Measurements from ENCODE around the gene FAM76A. TPM values are rescaled to one million over a fixed set of nuclear protein-coding genes. Genes with fewer than 3 reads are reported as not detected.
"Not testable (repeated sequence)": the region's sequence is repeated elsewhere in the genome, so short reads cannot be mapped to it uniquely, and the experiment has no call there.

Gene FAM76A
- total and polyA plus RNA-seq, 7 experiments from 2014 or later, result 9.0 to 25.2 (median 17.4) TPM

- no peaks in the 10 kb centered on the region for H3K27me3 Mint-ChIP-seq
- H3K9me3 ChIP-seq (ENCODE audit: control insufficient read depth in 2 of 3, low read length in 3 of 3), result no peaks in the 10 kb centered on the region
- peaks cover 0 to 5% (median 0%) of the 10 kb centered on the region in 3 experiments for H3K36me3 ChIP-seq (ENCODE audit: control insufficient read depth in 2 of 3, insufficient read depth in 3 of 3, low read length in 3 of 3)
- H3K4me1 ChIP-seq (ENCODE audit: control insufficient read depth in 2 of 2, insufficient read depth in 2 of 2, low read length in 2 of 2), result peaks cover 10 to 13% of the 10 kb centered on the region in 2 donors
- DNase-seq (peak; percentile 97 to 100 (median 98)), ATAC-seq (peak; percentile 96)
- H3K36me3 Mint-ChIP-seq, result peaks cover 0 to 10% (median 6%) of the 10 kb centered on the region in 5 donors
- H3K27me3 ChIP-seq (ENCODE audit: control insufficient read depth in 2 of 2, insufficient read depth in 2 of 2, low read length in 2 of 2), result no peaks in the 10 kb centered on the region
- intact Hi-C loops (cut with micrococcal nuclease), result loop anchor here (1.0 to 10.0 kb wide), 10 partner anchors 48 to 896 kb away; partner anchors contain the start of genes FAM76A (in 2 of the 2), IFI6 (in 2 of the 2), PPP1R8 (in 2 of the 2) and AHDC1 (in 1 of the 2)
- ChIA-PET CTCF (interaction anchor here (0.5 to 1.6 kb wide), 10 partner anchors 8 to 384 kb away, joined by 3 to 8 read pairs (median 3); partner anchors contain the start of gene PPP1R8), POLR2A (interaction anchor here (0.5 to 2.0 kb wide), 11 partner anchors 9 to 1409 kb away, joined by 3 to 13 read pairs (median 4); partner anchors contain the start of genes FAM76A, IFI6, PPP1R8 and SRSF4)
- peak within 1 kb of the TSS; percentile 84 to 97 (median 94) for H3K4me3 Mint-ChIP-seq
- H3K4me3 ChIP-seq (ENCODE audit: low read length), result peak within 1 kb of the TSS; percentile 97
- H3K9me3 Mint-ChIP-seq, result peaks cover 0 to 1% (median 0%) of the 10 kb centered on the region in 11 donors
- H3K4me1 Mint-ChIP-seq, result peaks cover 26 to 43% (median 37%) of the 10 kb centered on the region in 7 donors
- peak within 1 kb of the TSS; percentile 90 to 99 (median 96) for H3K27ac Mint-ChIP-seq
- H3K27ac ChIP-seq (ENCODE audit: low read depth, low read length), result peak within 1 kb of the TSS; percentile 94
Measured at GRCh38 chr1:27772932-27773825, 47.4 kb downstream of the FAM76A start, which contains the start of gene STX12. Gene STX12, plus strand, starts transcription at chr1:27773219. Its CDS starts 89 bp downstream, at chr1:27773308.

DNA sequence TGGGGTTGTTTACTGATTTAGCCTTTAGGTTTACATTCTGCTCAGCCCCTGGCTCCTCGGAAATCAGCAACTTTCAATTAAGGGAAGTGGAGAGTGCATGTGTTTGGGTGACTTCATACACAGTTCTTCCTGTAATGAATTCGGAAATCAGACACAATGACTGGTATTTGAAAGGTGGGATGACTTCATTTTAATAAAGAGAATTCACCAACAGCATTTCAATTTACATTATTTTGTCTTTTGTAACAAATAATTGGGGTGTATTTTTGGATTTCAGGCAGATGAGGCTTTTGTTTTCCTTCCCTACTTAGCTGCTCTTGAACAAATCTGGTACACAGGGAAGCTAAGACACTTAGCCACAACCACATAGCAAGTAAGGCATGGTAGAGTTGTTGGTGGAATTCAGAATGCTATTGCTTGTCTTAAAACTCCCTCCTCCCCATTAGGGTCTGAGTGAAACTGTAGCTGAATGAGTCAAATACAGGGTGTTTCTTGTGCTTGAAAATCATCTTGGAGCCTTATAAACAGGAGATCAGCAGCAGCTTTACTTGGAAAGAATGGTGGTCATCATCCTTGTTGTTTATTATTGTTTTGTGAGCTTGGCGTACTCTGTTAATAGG is 48.2 kb downstream of the FAM76A start:
- intact Hi-C loops (cut with micrococcal nuclease), result loop anchor here (1.0 to 10.0 kb wide), 9 partner anchors 49 to 895 kb away; partner anchors contain the start of genes FAM76A (in 2 of the 2), IFI6 (in 2 of the 2), PPP1R8 (in 2 of the 2) and AHDC1 (in 1 of the 2)
- Mint-ChIP-seq H3K4me3 (peak overlapping the region; percentile 84 to 97 (median 94)), H3K9me3 (peaks cover 0 to 1% (median 0%) of the 10 kb centered on the region in 11 donors), H3K27ac (peak overlapping the region; percentile 90 to 99 (median 96)), H3K36me3 (peaks cover 0 to 10% (median 6%) of the 10 kb centered on the region in 5 donors), H3K27me3 (no peaks in the 10 kb centered on the region), H3K4me1 (peaks cover 28 to 45% (median 37%) of the 10 kb centered on the region in 7 donors)
- peak overlapping the region; percentile 97 for H3K4me3 ChIP-seq (ENCODE audit: low read length)
- H3K9me3 ChIP-seq (ENCODE audit: control insufficient read depth in 2 of 3, low read length in 3 of 3), result no peaks in the 10 kb centered on the region
- ChIA-PET POLR2A (interaction anchor here (0.9 to 2.0 kb wide), 7 partner anchors 26 to 1408 kb away, joined by 3 to 13 read pairs (median 4); partner anchors contain the start of genes FAM76A, IFI6, PPP1R8 and SRSF4), CTCF (interaction anchor here (1.1 to 1.6 kb wide), 3 partner anchors 7 to 105 kb away, joined by 3 to 5 read pairs (median 3); no protein-coding TSS in a partner anchor)
- H3K4me1 ChIP-seq (ENCODE audit: control insufficient read depth in 2 of 2, insufficient read depth in 2 of 2, low read length in 2 of 2), result peaks cover 10 to 13% of the 10 kb centered on the region in 2 donors
- H3K36me3 ChIP-seq (ENCODE audit: control insufficient read depth in 2 of 3, insufficient read depth in 3 of 3, low read length in 3 of 3), result peaks cover 0 to 5% (median 0%) of the 10 kb centered on the region in 3 experiments
- peak overlapping the region; percentile 94 for H3K27ac ChIP-seq (ENCODE audit: low read depth, low read length)
- no peaks in the 10 kb centered on the region for H3K27me3 ChIP-seq (ENCODE audit: control insufficient read depth in 2 of 2, insufficient read depth in 2 of 2, low read length in 2 of 2)
- ATAC-seq, result peak; percentile 3
- peak in 2 of 9 donors; percentile 3 to 38 for DNase-seq

GRCh38 chr1:27774654-27775053 is 48.9 kb downstream of the FAM76A start:
- Histone ChIP-seq H3K4me1 (ENCODE audit: control insufficient read depth in 2 of 2, insufficient read depth in 2 of 2, low read length in 2 of 2) (peaks cover 10 to 13% of the 10 kb centered on the region in 2 donors), H3K36me3 (ENCODE audit: control insufficient read depth in 2 of 3, insufficient read depth in 3 of 3, low read length in 3 of 3) (peaks cover 0 to 5% (median 0%) of the 10 kb centered on the region in 3 experiments), H3K27me3 (ENCODE audit: control insufficient read depth in 2 of 2, insufficient read depth in 2 of 2, low read length in 2 of 2) (no peaks in the 10 kb centered on the region), H3K27ac (ENCODE audit: low read depth, low read length) (peak overlapping the region; percentile 94), H3K9me3 (ENCODE audit: control insufficient read depth in 2 of 3, low read length in 3 of 3) (no peaks in the 10 kb centered on the region), H3K4me3 (ENCODE audit: low read length) (no peak overlapping the region)
- Mint-ChIP-seq H3K9me3 (peaks cover 0 to 1% (median 0%) of the 10 kb centered on the region in 11 donors), H3K36me3 (peaks cover 0 to 10% (median 6%) of the 10 kb centered on the region in 5 donors), H3K27ac (peak overlapping the region in 3 of 9 donors; percentile 5 to 92 (median 38)), H3K27me3 (no peaks in the 10 kb centered on the region), H3K4me1 (peaks cover 28 to 52% (median 37%) of the 10 kb centered on the region in 7 donors), H3K4me3 (peak overlapping the region in 1 of 10 donors; percentile 7)
- DNase-seq, result no peak
- POLR2A ChIA-PET, result no interaction called here
- intact Hi-C loops (cut with micrococcal nuclease), result loop anchor here (5.0 to 10.0 kb wide), 3 partner anchors 172 to 852 kb away; partner anchors contain the start of genes AHDC1 (in 1 of the 2), NUDC (in 1 of the 2) and WDTC1 (in 1 of the 2)
- CTCF ChIA-PET, result interaction anchor here (0.7 to 1.6 kb wide), 2 partner anchors 11 to 105 kb away, joined by 4 to 5 read pairs; no protein-coding TSS in a partner anchor
- no peak for ATAC-seq

DNA sequence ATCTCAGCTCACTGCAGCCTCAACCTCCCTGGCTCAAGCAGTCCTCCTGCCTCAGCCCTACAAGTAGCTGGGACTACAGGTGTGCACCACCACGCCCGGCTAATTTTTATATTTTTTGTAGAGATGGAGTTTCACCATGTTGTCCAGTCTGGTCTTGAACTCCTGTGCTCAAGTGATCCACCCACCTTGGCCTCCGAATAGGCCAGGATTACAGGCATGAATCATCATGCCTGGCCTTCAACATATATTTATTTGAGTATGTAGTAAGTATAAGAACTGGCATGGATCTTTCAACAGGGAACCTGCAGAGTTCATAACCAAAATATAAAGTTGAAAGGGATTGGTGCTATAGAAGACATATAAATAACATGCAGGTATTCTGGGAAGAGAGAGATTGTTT is 49.6 kb downstream of the FAM76A start:
- POLR2A ChIA-PET; H3K4me3 ChIP-seq (ENCODE audit: low read length); H3K36me3 ChIP-seq (ENCODE audit: control insufficient read depth in 2 of 3, insufficient read depth in 3 of 3, low read length in 3 of 3); H3K9me3 ChIP-seq (ENCODE audit: control insufficient read depth in 2 of 3, low read length in 3 of 3); ATAC-seq; H3K27me3 ChIP-seq (ENCODE audit: control insufficient read depth in 2 of 2, insufficient read depth in 2 of 2, low read length in 2 of 2); DNase-seq; H3K27me3 Mint-ChIP-seq; H3K4me3 Mint-ChIP-seq; H3K9me3 Mint-ChIP-seq; H3K36me3 Mint-ChIP-seq; H3K27ac ChIP-seq (ENCODE audit: low read depth, low read length): not testable (repeated sequence)
- CTCF ChIA-PET, result interaction anchor here (0.7 to 1.1 kb wide), 2 partner anchors 12 to 106 kb away, joined by 4 read pairs; no protein-coding TSS in a partner anchor
- H3K4me1 Mint-ChIP-seq, result peaks cover 28 to 50% (median 37%) of the 10 kb centered on the region in 7 donors
- peaks cover 10 to 13% of the 10 kb centered on the region in 2 donors for H3K4me1 ChIP-seq (ENCODE audit: control insufficient read depth in 2 of 2, insufficient read depth in 2 of 2, low read length in 2 of 2)
- H3K27ac Mint-ChIP-seq, result peak overlapping the region in 6 of 9 donors; percentile 0 to 65 (median 41)
- intact Hi-C loops (cut with micrococcal nuclease), result loop anchor here in 1 of 2 donors (10.0 kb wide), 1 partner anchor 541 kb away; the partner anchor contains the start of gene WDTC1

DNA sequence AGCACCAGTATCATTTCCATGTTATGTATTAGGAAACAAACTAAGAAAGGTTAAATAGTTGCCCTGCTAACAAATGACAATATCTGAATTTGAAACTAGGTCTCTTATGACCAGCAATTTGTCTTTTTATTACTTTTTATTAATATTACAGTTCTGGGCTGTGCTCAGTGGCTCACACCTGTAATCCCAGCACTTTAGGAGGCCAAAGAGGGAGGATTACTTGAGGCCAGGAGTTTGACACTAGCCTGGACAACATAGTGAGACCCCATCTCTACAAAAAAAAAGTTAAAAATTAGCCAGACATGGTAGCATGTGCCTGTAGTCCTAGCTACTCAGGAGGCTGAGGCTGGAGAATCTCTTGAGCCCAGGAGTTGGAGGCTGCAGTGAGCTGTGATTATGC is 50.5 kb downstream of the FAM76A start:
- H3K4me3 ChIP-seq (ENCODE audit: low read length); H3K36me3 ChIP-seq (ENCODE audit: control insufficient read depth in 2 of 3, insufficient read depth in 3 of 3, low read length in 3 of 3); H3K9me3 ChIP-seq (ENCODE audit: control insufficient read depth in 2 of 3, low read length in 3 of 3); H3K27ac ChIP-seq (ENCODE audit: low read depth, low read length); POLR2A ChIA-PET; H3K9me3 Mint-ChIP-seq; DNase-seq; ATAC-seq; H3K36me3 Mint-ChIP-seq; H3K27me3 Mint-ChIP-seq; H3K4me3 Mint-ChIP-seq; H3K27me3 ChIP-seq (ENCODE audit: control insufficient read depth in 2 of 2, insufficient read depth in 2 of 2, low read length in 2 of 2): not testable (repeated sequence)
- peaks cover 28 to 52% (median 39%) of the 10 kb centered on the region in 7 donors for H3K4me1 Mint-ChIP-seq
- peaks cover 10 to 13% of the 10 kb centered on the region in 2 donors for H3K4me1 ChIP-seq (ENCODE audit: control insufficient read depth in 2 of 2, insufficient read depth in 2 of 2, low read length in 2 of 2)
- intact Hi-C loops (cut with micrococcal nuclease), result loop anchor here in 1 of 2 donors (10.0 kb wide), 1 partner anchor 541 kb away; the partner anchor contains the start of gene WDTC1
- CTCF ChIA-PET, result interaction anchor here (1.1 kb wide), 1 partner anchor 107 kb away, joined by 4 read pairs; no protein-coding TSS in a partner anchor
- H3K27ac Mint-ChIP-seq, result peak overlapping the region in 2 of 9 donors; percentile 39 to 65

All from naive thymus-derived CD4-positive, alpha-beta T cell (primary cell).